ENCODE measurements around the gene CEMIP2.
A peak's percentile ranks its signal among the peaks of the same experiment; 100 is the strongest.

Gene CEMIP2

DNA sequence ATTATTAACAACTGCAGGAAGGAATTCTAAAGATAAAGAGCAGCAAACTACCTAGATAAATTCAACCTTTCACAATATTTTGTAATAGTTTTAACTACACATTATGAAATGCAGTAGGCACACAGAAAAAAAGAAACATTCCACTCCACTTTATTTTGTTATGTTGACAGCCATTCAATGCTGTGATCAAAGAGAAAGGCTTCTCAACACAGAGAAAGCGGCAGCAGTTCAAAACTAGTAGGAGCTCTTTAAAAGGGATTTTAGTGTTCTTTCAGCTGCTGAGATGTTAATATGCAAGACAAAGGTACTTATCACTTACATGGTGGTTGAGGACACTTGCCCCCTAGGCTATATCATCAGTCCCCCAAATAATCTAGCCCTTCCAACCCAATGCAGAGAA is 11.6 kb downstream of the CEMIP2 start:
- in situ Hi-C loops (cut with HindIII; ENCODE audit: low pct_ligation_motif_present, low pct_unique_long_range_greater_than_20kb, low sequenced_read_pairs) = no loop called here
- DNase-seq = no peak

DNA sequence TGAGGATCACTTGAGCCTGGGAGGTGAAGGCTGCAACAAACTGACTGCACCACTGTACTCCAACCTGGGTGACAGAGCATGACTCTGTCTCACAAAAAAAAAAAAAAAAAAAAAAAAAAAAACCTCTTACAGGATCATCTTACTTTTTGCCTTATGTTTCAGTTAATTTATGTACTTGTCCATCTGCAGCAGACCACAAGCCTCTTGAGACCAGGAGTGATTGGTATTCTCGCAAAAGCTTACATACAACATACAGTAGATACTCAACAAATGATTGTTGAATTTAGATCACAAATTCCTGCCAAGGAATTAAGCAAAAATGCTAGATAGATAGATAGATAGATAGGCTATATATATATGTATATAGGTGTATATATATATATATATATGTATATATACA is 12.4 kb downstream of the CEMIP2 start:
- in situ Hi-C loops (cut with HindIII; ENCODE audit: low pct_ligation_motif_present, low pct_unique_long_range_greater_than_20kb, low sequenced_read_pairs) = no loop called here
- no peak for DNase-seq

DNA sequence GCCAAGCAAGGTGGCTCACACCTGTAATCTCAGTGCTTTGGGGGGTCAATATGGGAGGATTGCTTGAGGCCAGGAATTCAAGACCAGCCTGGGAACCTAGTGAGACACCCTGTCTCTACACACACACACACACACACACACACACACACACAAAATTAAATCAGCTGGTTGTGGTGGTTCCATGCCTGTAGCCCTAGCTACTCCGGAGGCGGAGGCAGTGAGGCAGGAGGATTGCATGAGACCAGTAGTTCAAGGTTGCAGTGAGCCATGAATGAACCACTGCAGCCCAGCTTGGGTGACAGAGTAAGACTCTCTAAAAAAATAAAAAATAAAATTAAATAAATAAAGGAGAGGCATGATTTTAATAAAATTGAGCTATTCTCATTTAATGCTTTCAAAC is 13.1 kb downstream of the CEMIP2 start:
- in situ Hi-C loops (cut with HindIII; ENCODE audit: low pct_ligation_motif_present, low pct_unique_long_range_greater_than_20kb, low sequenced_read_pairs) = no loop called here

DNA sequence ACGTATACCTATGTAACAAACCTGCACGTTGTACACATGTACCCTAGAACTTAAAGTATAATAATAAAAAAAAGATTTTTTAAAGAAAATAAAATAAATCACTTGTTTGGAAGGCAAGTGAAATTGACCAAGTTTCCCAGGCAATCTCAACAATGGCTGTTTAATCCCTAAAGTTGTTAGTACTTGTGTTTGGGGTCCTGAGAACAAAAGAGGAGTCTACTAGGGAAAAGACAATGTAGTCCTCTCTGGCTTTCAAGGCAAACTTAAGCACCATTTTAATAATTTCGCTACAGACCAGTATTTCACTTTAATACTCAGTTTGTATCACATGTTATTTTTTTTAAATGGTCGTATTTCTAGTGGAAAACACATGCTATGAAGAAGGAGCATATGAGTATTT is 14.2 kb downstream of the CEMIP2 start:
- in situ Hi-C loops (cut with HindIII; ENCODE audit: low pct_ligation_motif_present, low pct_unique_long_range_greater_than_20kb, low sequenced_read_pairs) = no loop called here
- DNase-seq = no peak

More for the DNA sequence above, 13.1 kb downstream of the CEMIP2 start:
- no peak for DNase-seq

DNA sequence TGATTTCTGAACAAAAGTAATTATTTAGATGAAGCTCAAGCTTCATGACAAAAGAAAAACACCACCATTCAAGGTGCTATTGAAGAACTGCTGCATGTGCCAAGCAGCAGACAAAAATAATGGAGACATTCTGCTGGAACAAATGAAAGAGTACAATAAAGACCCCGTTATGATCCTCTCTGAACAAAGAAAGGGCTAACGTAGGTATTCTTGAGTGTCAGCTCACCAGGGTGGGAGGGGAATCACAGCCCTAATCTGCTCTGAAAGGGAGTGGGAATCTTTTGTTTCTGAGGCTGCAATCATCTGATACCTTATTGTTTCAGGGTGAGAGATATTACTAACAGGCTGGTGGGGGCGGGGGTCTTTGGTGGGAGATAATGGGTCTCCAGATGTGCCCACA is 15.4 kb downstream of the CEMIP2 start:
- in situ Hi-C loops (cut with HindIII; ENCODE audit: low pct_ligation_motif_present, low pct_unique_long_range_greater_than_20kb, low sequenced_read_pairs) = no loop called here

DNA sequence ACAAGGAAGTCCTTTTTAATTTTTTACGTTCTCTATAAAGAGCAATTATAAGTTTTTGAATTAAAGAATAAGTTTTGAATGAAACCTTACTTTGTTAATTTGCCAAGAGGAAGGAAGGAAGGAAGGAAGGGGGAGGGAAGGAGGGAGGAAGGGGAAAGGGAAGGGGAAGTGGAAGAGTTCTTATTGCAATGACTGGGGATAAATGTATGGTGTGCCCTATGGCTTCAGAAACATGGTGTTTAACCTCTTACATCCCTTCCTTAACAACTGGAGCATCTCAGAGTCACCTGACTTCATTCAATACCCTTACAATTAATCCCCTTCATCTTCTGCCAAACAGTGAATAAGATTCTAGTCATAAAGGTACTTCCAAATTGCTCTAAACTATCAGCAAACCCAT is 16.0 kb downstream of the CEMIP2 start:
- no peak for DNase-seq
- in situ Hi-C loops (cut with HindIII; ENCODE audit: low pct_ligation_motif_present, low pct_unique_long_range_greater_than_20kb, low sequenced_read_pairs) = no loop called here

More for the DNA sequence above, 15.4 kb downstream of the CEMIP2 start:
- no peak for DNase-seq

DNA sequence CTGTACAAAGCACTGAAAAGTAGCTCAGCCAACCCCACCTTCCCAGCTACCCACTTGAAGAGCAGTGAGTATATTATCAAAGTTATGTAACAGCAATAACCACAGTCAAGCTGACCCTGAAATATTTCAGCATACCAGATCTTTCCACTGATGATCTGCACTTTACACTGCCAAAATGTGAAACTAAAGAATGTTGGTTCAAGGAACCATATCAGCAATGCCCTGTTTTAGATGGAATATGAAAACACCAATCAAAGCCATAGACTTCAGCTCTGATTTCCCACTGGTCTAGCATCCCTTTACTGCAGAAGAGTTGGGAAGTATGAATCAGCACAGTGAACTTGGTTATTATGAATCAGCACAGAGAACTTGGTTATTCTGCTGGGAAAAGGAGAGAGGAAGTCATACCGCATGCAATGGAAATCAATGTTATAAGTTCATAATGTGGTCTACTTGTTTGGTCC is 20.0 kb downstream of the CEMIP2 start:
- DNase-seq = peak; percentile 27
- in situ Hi-C loops (cut with HindIII; ENCODE audit: low pct_ligation_motif_present, low pct_unique_long_range_greater_than_20kb, low sequenced_read_pairs) = no loop called here

DNA sequence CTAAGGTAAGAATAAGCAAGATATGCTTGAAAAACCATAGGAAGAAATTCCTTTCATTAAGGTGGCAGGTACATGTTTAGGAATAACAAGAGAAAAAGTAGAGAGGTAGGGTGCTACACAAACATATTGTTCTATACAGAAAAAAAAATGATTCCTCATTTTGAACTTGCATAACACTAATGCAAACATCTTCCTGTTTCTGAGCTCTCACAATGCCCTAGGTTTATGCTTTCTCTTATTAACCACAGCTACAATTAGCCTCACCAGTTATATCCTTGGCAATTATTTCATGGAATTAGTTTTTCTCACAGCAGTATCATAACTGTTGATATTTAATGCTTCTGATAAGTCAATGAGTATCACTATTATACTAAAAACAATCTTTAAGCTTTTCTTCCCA is 20.7 kb downstream of the CEMIP2 start:
- in situ Hi-C loops (cut with HindIII; ENCODE audit: low pct_ligation_motif_present, low pct_unique_long_range_greater_than_20kb, low sequenced_read_pairs) = no loop called here
- DNase-seq = no peak

DNA sequence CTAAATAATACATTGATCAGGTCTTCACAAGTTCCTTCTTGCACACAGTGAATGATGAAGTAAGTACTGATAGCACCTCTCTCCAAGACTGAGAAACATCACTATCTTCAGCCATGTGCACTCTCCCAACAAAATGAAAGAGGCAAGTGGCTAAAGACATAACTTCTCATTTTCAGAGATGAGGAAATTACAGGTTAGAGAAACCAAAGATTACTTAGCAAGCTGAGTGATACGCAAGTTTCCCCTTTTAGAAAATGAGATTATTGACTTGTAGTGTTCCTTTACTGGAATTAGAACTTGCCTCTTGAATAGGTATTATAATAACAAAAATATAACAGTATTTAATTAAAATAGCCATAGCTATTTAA is 21.6 kb downstream of the CEMIP2 start:
- in situ Hi-C loops (cut with HindIII; ENCODE audit: low pct_ligation_motif_present, low pct_unique_long_range_greater_than_20kb, low sequenced_read_pairs) = no loop called here
- DNase-seq = no peak

DNA sequence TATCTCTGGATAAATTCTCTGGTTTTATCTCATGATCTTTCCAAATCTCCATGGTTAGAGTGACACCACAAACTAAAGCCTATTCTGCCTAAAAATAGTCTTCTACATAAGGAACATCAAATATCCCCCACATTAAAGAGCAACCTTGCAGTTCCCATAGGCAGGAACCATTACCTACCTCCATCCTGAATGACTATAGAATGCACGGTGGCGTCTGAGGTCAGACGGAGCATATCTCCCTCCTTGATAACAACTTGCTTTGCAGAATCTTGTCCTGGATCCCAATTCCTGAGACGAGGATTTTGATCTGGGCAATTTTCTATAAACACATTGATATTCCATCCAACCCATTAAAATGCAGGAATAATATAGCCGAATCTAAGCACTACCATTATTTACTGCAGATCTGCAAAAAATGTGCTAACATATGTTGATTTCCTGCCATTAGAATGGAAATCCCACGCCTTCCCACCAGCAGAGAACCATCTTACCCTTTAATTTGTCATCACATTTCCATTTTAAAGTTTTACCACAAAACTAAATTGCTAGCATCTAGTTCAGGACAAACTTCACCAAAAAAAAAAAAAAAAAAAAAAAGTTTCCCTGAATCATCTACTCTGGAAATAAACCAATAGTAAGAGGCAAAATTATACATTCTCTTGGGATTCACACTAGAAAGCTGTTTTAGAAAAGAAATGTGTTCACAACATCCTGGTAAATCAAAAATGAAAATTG is 22.1 kb downstream of the CEMIP2 start:
- in situ Hi-C loops (cut with HindIII; ENCODE audit: low pct_ligation_motif_present, low pct_unique_long_range_greater_than_20kb, low sequenced_read_pairs) = no loop called here
- DNase-seq = no peak

DNA sequence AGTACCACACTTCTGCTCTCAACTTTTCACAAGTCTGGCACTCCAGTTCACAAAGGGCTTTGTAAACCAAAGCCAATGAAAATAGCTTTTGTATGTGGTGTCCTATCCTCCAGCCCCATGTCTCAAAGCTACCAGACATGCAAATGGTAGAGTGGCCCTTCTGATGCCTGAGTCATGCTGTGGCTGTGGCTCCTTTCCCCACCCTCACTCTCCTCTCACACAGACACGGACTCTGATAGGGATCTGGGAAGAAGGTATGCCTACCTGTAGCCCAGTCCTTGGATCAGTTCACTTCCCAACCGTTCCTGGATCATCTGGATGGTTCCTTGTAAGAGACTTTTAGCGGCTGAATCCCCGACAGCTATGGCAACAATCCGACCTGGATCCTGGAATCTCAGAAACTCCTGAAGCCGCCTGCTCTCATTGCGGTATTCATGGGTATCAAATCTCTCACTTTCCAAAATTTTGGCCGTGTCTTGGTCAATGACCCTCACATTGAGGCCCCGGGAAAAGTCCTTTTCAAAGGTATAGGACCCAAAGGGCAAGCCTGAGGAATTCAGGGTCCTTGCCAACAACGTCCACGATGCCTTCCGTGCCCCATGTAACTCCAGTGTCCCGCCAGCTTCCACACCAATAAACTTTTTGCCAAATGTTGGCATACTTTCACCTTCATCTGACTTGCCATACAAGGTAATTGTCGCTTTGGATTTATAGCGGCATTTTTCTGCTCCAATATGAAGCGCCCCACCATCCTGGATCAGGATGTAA is 23.4 kb downstream of the CEMIP2 start:
- no peak for DNase-seq
- in situ Hi-C loops (cut with HindIII; ENCODE audit: low pct_ligation_motif_present, low pct_unique_long_range_greater_than_20kb, low sequenced_read_pairs) = no loop called here

DNA sequence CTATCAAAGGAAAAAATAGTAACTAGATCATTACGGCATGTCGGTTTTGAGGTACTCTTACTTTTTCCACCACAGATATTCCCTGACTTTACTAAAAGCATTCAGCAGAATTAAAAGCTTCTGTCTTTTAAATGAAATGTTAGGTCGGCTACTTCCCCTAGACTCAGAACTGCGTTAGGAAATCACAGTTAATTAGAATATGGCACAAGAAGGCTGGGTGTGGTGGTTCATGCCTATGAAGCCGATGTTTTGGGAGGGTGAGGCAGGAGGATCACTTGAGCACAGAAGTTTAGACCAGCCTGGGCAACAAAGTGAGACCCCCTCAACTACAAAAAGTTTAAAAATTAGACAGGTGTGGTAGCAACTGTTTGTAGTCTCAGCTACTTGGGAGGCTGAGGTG is 24.4 kb downstream of the CEMIP2 start:
- in situ Hi-C loops (cut with HindIII; ENCODE audit: low pct_ligation_motif_present, low pct_unique_long_range_greater_than_20kb, low sequenced_read_pairs) = no loop called here
- DNase-seq = no peak

DNA sequence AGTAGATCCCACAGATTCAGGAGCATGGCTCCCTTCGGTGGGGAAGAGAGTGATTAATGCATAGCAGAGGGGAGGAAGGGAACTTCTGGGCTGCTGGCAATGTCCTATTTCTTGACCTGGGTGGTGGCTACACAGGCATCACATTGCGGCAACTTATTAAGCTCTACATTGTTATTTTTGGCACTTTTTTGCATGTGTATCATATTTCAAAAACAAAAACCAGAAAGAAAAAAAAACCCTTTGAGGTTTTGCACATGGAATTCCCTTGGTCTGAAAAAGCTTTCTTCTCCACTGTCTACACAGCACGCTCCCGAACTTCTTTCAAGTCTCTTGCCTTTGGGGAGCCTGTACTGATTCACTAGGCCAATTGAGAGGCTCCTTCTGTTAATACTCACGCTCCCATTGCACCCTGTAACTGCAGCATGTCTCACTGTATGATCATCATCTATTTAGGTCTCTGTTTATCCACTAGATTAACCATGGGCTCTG is 25.1 kb downstream of the CEMIP2 start:
- DNase-seq = no peak
- in situ Hi-C loops (cut with HindIII; ENCODE audit: low pct_ligation_motif_present, low pct_unique_long_range_greater_than_20kb, low sequenced_read_pairs) = no loop called here

DNA sequence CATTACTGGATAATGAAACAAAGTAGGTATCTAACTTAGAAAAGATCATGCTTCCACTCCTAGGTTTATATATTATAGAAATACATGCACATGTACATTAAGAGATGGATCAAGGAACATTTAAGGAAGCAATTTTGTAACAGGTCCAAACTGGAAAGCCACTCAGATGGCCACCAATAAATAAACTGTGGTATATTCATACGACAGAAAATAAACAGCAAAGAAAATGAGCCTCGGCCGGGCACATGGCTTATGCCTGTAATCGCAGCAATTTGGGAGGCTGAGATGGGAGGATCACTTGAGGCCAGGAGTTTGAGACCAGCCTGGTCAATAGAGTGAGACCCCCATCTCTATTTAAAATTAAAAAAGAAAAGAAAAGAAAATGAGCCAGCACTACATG is 25.6 kb downstream of the CEMIP2 start:
- no peak for DNase-seq
- in situ Hi-C loops (cut with HindIII; ENCODE audit: low pct_ligation_motif_present, low pct_unique_long_range_greater_than_20kb, low sequenced_read_pairs) = no loop called here

DNA sequence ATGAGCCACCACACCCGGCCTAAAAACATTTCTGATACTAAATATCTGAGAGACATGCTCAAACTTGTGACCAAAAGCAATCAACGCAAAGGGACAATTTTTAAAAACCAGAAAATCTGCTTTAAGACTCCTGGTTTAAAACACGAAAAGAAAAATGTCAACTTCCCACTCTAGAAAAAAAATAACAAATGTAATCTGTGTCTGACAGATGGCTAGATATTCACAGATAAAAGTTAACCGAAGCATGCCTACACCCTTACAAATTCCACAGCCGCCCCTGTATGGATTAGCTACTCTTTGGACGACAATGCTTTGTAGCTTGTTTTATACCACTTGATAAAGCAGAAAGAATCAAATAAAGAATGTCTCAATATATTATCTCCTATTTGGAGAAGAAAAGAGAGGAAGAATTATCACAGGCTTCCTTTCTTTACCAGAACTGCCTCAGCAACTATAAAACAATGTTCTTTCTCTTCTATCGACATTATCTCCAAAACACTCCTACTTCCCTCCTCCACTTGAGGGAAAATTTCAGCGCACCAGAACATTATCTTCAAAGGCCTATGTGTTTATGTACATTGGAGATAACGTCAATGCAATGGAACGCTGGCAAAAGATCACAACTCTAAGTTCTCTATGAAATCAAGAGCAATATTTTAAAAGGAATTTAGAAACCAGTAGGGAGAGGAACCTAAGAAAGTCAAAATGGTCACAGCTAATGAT is 26.2 kb downstream of the CEMIP2 start:
- in situ Hi-C loops (cut with HindIII; ENCODE audit: low pct_ligation_motif_present, low pct_unique_long_range_greater_than_20kb, low sequenced_read_pairs) = no loop called here

DNA sequence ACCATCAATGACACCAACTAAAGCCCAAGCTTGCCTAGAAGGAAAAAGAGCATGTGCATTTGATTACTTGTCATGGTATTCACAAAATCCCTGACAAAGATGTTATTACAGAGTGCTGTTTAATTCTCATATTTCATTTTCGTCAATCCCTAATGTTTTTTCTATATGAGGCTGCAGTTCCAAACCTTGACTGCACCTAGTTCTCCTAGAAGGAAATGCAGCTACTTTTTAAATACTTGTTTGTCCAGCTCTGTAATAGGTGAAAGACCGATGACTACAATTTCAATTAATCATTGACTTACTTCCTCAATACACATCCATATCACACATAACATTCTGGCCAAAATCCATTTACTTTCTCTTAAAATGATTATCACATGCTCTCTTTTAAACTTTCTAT is 28.1 kb downstream of the CEMIP2 start:
- peak; percentile 35 for DNase-seq
- in situ Hi-C loops (cut with HindIII; ENCODE audit: low pct_ligation_motif_present, low pct_unique_long_range_greater_than_20kb, low sequenced_read_pairs) = no loop called here

More for the DNA sequence above, 26.2 kb downstream of the CEMIP2 start:
- DNase-seq = no peak

DNA sequence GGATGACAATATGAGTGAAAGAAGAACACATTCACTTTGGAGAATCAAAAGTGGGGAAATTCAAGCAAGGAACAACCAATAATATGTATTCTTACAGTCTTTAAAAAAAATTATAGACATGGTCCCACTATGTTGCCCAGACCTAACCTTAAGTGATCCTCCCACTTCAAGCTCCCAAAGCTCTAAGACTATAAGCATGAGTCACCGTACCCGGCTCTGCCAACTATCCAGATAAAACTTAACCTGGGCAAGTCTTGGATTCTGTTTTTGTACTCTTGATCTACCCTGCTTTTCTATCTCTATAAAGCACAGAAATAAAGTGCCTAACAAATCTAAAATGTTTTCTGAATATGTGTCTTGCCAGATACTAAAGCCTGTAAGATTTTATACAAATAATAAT is 30.9 kb downstream of the CEMIP2 start:
- peak; percentile 49 for DNase-seq
- in situ Hi-C loops (cut with HindIII; ENCODE audit: low pct_ligation_motif_present, low pct_unique_long_range_greater_than_20kb, low sequenced_read_pairs) = no loop called here

DNA sequence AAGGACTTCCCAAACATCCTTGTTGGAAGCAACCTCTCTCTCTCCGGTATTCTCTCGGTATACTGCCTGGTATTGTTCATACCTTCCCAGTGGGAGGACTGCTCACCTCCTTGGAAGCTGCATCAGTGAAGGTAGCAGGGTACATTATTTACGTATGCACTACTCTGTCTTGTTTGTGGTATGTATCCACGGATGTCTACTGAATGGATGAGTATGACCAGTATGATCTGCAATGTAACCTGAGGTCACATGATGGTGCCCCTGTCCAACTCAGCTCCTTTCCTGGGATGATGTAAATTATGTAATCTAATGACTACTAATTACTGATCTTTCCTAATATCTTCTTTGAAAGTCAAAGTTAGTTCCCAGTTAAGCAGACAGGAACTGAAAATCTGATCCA is 32.1 kb downstream of the CEMIP2 start:
- in situ Hi-C loops (cut with HindIII; ENCODE audit: low pct_ligation_motif_present, low pct_unique_long_range_greater_than_20kb, low sequenced_read_pairs) = no loop called here
- no peak for DNase-seq

DNA sequence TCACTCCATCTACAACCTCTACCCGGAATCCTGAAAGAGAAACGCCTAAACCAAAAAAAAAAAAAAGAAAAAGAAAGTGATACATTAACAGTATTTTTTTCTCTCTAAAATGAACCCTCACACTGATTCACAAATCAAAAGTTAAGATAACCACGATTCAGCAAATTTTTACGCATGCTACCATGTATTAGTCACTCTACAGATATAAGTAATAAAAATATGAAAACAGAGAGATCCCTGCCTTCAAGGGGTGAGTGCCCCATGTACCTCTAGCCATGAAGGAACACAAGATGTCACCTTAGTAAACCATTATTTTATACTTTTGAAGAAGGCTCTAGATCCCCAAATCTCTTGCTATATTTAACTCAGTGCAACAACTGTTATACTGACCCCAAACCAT is 33.4 kb downstream of the CEMIP2 start:
- in situ Hi-C loops (cut with HindIII; ENCODE audit: low pct_ligation_motif_present, low pct_unique_long_range_greater_than_20kb, low sequenced_read_pairs) = no loop called here
- no peak for DNase-seq

Data from ACHN (cell line).